ENCODE measurements around the gene ABAT. TPM values are rescaled to one million over a fixed set of nuclear protein-coding genes. Genes with fewer than 3 reads are reported as not detected.

The ABAT gene
- total and polyA plus RNA-seq, 2 of the 8 experiments (the other 6 are each of a cell fraction or from before 2014, with no cell fraction given) = 6.4 to 8.4 TPM

- TF ChIP-seq CBX8 (IDR thresholded peaks at IDR 0.05; ENCODE audit: borderline replicate concordance, low read depth, low read length) (no peak), E2F6 (IDR thresholded peaks at IDR 0.05) (no peak), ATF2 (IDR thresholded peaks at IDR 0.05; ENCODE audit: low read length) (no peak), NRF1 (IDR thresholded peaks at IDR 0.05; ENCODE audit: low read depth, low read length) (no peak), CEBPB (IDR thresholded peaks at IDR 0.05; ENCODE audit: low read depth, low read length) (no peak), SRF (IDR thresholded peaks at IDR 0.05; ENCODE audit: low read depth, low read length) (no peak)
These were observed 44.6 kb downstream of the ABAT start (continued) for GRCh38 chr16:8718851-8719680.
